Activated T-helper 2 cell treated with anti-CD3 and anti-CD28 coated beads, Interferon-gamma antibody, Interleukin-2, Interleukin-4, amounts not matched to agents 10 μg/mL and 5 μg/mL and 100 μg/mL, durations not matched to agents 14 hours and 24 hours and 36 hours (primary cell): ENCODE data around the gene LMAN2L. TPM values are rescaled to one million over a fixed set of nuclear protein-coding genes. Genes with fewer than 3 reads are reported as not detected.

Source experiments
- DNase-seq: peaks from one replicate; pipeline ENCODE4 v3.0.0; 2021; ENCODE audit warnings: low spot score
- H3K27ac Mint-ChIP-seq: one replicate; pipeline ENCODE4 v1.8.0; 2021; ENCODE audit warnings: mixed read lengths
- H3K27me3 Mint-ChIP-seq: one replicate; pipeline ENCODE4 v1.8.0; 2021; ENCODE audit warnings: low read depth, mixed read lengths
- H3K36me3 Mint-ChIP-seq: one replicate; pipeline ENCODE4 v1.8.0; 2021; ENCODE audit warnings: low read depth, mixed read lengths
- H3K4me1 Mint-ChIP-seq: one replicate; pipeline ENCODE4 v1.8.0; 2021; ENCODE audit warnings: low read depth, mixed read lengths
- H3K4me3 Mint-ChIP-seq: one replicate; pipeline ENCODE4 v1.8.0; 2021; ENCODE audit warnings: low read depth, mild to moderate bottlenecking, moderate library complexity, mixed read lengths
- H3K9me3 Mint-ChIP-seq: one replicate; pipeline ENCODE4 v1.8.0; 2021; ENCODE audit warnings: mixed read lengths
- intact Hi-C: fragments of 100-400 bp; cut with micrococcal nuclease; formaldehyde crosslinking; loops from one replicate; pipeline ENCODE4 v1.15.1; 2023
- total RNA-seq: library from RNA; stranded (reverse); gene quantifications from 2 replicates; pipeline ENCODE4 v1.2.3, GENCODE V29; 2022

The LMAN2L gene
- total RNA-seq, 1 donor from 2014 or later = 6.0 TPM

DNA sequence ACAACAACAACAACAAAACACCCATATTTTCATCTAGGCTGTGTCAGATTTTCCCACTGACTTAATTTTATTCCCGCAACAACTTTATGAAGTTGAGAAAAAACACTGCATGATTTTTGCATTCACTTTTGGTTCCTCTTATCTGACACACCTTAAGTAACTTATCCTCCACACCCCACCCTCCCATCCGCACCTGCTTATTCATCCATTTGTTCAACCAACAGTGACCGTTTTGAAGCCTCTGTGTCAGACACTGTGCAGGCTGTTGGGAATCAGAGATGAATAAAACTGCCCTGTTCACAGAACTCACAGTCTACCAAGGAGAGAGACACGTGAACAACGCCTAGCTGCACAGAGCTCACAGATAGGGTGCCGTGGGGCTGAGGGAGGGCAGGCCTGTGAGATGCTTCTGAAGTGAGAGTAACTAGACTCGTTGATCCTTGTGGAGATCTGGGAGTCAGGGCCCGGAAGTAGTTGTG, 28.3 kb upstream of the LMAN2L start:
- Mint-ChIP-seq H3K4me3 (no peak overlapping the region), H3K36me3 (peaks cover 5% of the 10 kb centered on the region), H3K27ac (no peak overlapping the region), H3K27me3 (no peaks in the 10 kb centered on the region), H3K4me1 (peaks cover 33% of the 10 kb centered on the region), H3K9me3 (no peaks in the 10 kb centered on the region)
- intact Hi-C loops = loop anchor here (10.0 kb wide), 1 partner anchor 233 kb away; the partner anchor contains the start of gene ARID5A
- no peak for DNase-seq

DNA sequence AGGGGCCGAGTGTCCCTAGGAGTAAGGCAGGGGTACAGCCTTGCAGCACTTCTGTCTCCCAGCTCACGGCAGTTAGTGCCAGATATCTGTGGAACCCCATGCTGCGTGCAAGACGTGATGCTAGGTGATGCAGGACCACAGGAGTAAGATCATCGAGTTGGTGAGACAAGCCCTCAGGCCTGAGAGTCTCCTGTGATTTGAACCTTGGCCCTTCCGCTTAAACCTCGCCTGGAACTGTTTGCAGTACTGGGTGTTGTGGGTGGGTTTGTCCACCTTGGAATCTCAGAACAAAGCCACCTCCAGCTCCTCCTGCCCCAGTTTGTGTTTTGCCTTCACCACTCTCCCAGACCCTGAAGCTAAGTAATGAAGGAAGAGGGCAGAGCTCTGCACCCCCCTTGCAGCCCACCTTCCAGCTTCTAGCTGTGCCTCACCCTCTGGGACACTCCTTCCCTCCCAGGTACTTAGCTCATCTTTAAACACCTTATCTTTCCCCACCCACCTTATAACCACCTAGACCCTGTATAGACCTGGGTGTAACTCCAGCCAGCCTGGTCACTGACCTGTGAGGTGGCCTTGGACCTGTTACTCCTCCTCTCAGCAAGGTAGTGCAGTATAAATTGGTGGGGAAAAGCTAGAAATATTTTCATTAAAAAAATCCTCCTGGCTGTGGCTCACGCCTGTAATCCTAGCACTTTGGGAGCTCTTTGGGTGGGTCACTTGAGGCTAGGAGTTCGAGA, 27.4 kb upstream of the LMAN2L start:
- H3K9me3 Mint-ChIP-seq = no peaks in the 10 kb centered on the region
- H3K36me3 Mint-ChIP-seq = peaks cover 5% of the 10 kb centered on the region
- DNase-seq = no peak
- H3K4me3 Mint-ChIP-seq = no peak overlapping the region
- peaks cover 33% of the 10 kb centered on the region for H3K4me1 Mint-ChIP-seq
- intact Hi-C loops = loop anchor here (10.0 kb wide), 1 partner anchor 233 kb away; the partner anchor contains the start of gene ARID5A
- no peak overlapping the region for H3K27ac Mint-ChIP-seq
- no peaks in the 10 kb centered on the region for H3K27me3 Mint-ChIP-seq

DNA sequence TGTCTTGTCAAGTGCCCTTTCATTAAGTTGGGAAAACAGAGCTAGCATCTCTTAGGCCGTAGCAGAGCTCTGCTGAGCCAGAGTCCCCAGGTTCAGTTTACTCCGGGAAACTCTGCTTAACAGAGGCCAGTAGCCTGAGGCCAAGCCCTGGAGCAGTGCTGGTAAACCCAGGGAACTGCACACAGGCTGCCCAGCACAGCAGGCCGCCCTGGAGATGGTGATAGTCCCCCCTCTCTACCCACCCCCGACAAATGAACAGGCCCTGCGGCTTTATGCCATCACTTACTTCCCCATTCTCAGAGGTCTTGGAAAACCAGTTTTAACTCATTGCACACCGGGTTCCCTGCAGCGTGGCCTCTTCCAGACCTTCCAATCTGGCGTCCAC, 24.4 kb upstream of the LMAN2L start:
- Mint-ChIP-seq H3K9me3 (no peaks in the 10 kb centered on the region), H3K36me3 (peaks cover 5% of the 10 kb centered on the region), H3K27ac (no peak overlapping the region), H3K4me3 (peak overlapping the region; percentile 65), H3K4me1 (peaks cover 54% of the 10 kb centered on the region), H3K27me3 (no peaks in the 10 kb centered on the region)
- intact Hi-C loops = loop anchor here (5.0 to 10.0 kb wide), 4 partner anchors 38 to 229 kb away; partner anchors contain the start of genes ARID5A and KANSL3
- DNase-seq = no peak

DNA sequence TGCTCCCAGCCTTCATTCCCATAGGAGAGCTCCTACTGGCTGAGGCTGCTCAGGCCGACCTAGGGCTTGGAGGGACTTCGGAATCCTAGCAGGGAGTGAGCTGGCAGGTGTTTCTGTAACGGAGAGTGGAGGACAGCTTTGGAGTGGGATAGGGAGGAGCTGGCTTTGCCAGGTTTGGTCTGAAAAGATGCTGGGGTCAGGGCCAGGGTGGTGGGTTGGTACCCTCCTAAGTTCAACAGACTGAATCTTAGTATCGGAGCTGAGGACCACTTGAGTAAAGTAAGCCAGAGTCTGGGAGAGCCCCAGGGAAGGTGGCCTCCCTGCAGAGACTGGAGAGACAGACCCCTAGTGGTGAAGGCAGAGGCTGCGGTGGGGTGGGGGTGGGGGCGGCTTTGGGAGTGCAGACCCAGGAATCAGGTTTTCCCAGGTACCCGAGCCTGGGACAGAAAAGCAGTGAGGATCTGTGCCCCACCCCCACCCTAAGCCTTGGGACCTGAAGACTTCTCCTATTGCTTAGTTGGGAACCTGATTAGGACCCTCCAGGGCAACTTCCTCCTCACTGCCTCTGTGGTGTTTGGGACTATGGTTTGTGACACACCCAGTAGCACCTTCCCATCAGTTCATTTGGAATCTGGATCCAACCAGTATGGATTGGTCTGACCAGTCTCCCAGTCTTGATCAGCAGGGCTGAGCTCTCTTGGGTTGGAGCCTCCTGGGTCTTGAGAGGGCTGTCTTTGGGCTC, 23.8 kb upstream of the LMAN2L start:
- no peaks in the 10 kb centered on the region for H3K9me3 Mint-ChIP-seq
- no peak overlapping the region for H3K27ac Mint-ChIP-seq
- H3K36me3 Mint-ChIP-seq = peaks cover 5% of the 10 kb centered on the region
- peaks cover 54% of the 10 kb centered on the region for H3K4me1 Mint-ChIP-seq
- peak overlapping the region; percentile 80 for H3K4me3 Mint-ChIP-seq
- intact Hi-C loops = loop anchor here (5.0 to 10.0 kb wide), 4 partner anchors 39 to 229 kb away; partner anchors contain the start of genes ARID5A and KANSL3
- no peak for DNase-seq
- no peaks in the 10 kb centered on the region for H3K27me3 Mint-ChIP-seq

DNA sequence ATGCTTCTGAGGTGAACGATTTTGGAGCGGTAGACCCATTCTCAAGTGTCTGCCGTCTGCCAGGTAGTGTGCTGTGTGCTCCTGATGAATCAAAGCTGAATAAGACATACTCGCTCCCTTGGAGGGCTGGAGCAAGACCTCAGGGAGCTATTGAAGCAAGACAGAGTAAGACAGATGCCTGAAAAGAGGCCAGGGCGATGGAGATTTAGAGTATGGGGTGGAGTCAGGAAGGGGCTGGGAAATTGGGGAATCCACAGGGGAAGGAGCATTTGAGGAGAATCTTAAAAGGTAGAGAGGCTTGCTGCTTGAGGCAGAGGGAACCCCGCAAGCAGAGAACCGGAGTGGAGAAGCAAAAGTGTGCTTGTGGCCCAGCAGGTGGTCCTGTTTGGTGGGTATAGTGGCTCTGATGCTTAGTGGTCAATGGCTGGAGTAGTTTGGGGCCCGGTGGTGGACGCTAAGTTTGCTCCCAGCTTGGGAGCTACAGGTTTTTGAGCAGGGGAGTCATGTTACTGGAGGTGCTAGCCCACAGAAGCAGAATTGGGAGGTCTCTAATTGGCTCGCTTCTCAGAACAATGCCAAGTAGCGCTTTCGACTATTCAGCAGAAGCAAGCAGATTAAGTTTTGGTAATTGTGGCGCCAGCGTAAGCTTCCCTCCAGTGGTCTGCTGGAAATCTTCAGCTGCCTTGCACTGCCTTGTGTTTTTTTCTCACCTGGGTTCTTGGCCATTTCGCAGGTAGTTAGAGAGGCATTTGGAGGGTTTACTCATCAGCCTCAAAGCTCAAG, 22.9 kb upstream of the LMAN2L start:
- Mint-ChIP-seq H3K9me3 (no peaks in the 10 kb centered on the region), H3K4me3 (peak overlapping the region; percentile 80), H3K36me3 (peaks cover 5% of the 10 kb centered on the region), H3K27me3 (no peaks in the 10 kb centered on the region), H3K27ac (no peak overlapping the region), H3K4me1 (peaks cover 49% of the 10 kb centered on the region)
- intact Hi-C loops = loop anchor here (5.0 to 10.0 kb wide), 4 partner anchors 40 to 228 kb away; partner anchors contain the start of genes ARID5A and KANSL3
- no peak for DNase-seq

DNA sequence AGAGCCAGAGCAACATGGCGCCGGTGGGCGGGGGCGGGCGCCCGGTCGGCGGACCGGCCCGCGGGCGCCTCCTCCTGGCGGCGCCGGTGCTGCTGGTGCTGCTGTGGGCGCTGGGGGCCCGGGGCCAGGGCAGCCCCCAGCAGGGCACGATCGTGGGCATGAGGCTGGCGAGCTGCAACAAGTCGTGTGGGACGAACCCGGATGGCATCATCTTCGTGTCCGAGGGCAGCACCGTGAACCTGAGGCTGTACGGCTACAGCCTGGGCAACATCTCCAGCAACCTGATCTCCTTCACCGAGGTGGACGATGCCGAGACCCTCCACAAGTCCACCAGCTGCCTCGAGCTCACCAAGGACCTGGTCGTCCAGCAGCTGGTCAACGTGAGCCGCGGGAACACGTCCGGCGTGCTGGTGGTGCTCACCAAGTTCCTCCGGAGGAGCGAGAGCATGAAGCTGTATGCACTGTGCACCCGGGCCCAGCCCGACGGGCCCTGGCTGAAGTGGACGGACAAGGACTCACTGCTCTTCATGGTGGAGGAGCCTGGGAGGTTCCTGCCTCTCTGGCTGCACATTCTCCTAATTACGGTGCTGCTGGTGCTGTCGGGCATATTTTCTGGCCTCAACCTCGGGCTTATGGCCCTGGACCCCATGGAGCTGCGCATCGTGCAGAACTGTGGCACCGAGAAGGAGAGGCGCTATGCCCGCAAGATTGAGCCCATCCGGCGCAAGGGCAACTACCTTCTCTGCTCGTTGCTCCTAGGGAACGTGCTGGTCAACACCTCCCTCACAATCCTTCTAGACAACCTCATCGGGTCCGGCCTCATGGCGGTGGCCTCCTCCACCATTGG, 21.3 kb upstream of the LMAN2L start:
- peaks cover 44% of the 10 kb centered on the region for H3K4me1 Mint-ChIP-seq
- H3K4me3 Mint-ChIP-seq = peak overlapping the region; percentile 80
- no peak for DNase-seq

DNA sequence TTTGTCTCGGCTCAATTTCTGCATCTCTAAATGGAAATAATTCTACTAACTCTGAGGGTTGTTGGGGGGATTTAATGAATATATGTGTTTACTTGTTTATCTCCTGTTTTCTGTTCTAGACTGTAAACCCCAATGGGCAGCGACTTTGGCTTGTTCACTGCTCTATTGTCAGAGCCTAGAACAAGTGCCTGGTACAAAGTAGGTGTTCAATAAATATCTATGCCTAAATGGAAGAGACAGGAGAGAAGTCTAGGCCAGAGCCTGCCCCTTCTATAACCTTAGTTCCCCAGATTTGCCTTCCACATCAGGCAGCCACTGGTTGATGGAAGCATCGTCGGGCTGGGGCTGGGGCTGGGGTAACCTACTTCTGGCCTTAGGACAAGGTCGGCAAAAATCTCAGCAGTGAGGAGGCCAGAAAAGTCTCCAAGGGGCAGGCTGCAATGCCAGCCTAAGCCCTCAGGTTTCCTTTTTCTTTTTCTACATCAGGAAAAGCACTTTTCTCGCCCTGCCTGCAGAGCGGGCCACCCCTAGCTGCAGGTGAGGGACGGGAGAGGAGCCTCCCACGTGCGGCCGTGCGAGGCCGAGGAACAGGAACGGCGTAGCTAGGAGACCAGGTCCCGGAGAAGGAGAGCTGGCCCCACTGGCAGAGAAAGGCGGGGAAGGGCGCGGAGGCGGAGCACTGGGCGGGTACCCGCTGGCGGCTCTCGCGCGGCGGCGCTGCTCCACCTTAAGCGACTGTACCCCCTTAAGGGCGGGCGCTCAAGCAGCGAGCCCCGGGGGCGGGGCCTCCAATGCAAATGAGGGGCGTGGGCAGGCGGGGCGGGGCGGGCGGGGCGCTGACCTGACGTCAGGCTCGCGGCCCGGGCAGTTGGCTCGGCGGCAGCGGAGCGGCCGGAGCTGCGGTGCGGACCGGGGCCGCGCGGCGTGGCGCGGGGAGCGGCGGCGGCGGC, 20.4 kb upstream of the LMAN2L start, which contains the start of gene CNNM4:
Gene CNNM4, plus strand, starts transcription at position 867 of the 950 bp plus-strand sequence. CDS start 98 bp downstream, outside the sequence.
- intact Hi-C loops = loop anchor here (1.0 to 10.0 kb wide), 7 partner anchors 20 to 226 kb away; partner anchors contain the start of genes ARID5A, CNNM3, KANSL3 and LMAN2L
- DNase-seq = peak; percentile 88
- H3K4me3 Mint-ChIP-seq = peak within 1 kb of the TSS; percentile 80
- H3K27ac Mint-ChIP-seq = peak within 1 kb of the TSS; percentile 79
- H3K4me1 Mint-ChIP-seq = peaks cover 44% of the 10 kb centered on the region
- no peaks in the 10 kb centered on the region for H3K27me3 Mint-ChIP-seq
- no peaks in the 10 kb centered on the region for H3K36me3 Mint-ChIP-seq
- no peaks in the 10 kb centered on the region for H3K9me3 Mint-ChIP-seq

More for the DNA sequence above, 21.3 kb upstream of the LMAN2L start:
- peak overlapping the region; percentile 79 for H3K27ac Mint-ChIP-seq
- H3K27me3 Mint-ChIP-seq = no peaks in the 10 kb centered on the region
- no peaks in the 10 kb centered on the region for H3K9me3 Mint-ChIP-seq
- peaks cover 2% of the 10 kb centered on the region for H3K36me3 Mint-ChIP-seq
- intact Hi-C loops = loop anchor here (1.0 to 10.0 kb wide), 7 partner anchors 21 to 226 kb away; partner anchors contain the start of genes ARID5A, CNNM3, KANSL3 and LMAN2L

DNA sequence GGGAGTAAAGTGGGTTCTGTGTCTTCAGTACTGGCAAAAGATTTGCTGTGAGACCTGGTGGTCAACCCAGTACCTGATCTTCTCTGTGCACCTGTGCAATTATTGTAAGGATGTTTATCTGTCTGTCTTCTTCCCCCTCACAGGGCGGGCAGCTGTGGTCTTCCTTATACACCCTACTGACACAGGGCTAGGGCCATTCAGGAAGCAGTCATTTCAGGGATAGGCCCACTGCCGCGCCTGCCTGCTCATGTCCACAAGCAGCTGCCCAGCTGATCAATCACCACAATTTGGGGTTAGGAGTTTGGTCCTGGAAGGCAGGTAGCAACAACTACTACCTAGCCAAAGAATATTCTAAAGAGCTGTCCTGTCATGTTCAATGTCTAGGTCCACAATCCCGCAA, 19.7 kb upstream of the LMAN2L start:
- no peak for DNase-seq
- Mint-ChIP-seq H3K27me3 (no peaks in the 10 kb centered on the region), H3K4me1 (peaks cover 44% of the 10 kb centered on the region), H3K27ac (no peak overlapping the region), H3K36me3 (no peaks in the 10 kb centered on the region), H3K4me3 (peak overlapping the region; percentile 72), H3K9me3 (no peaks in the 10 kb centered on the region)
- intact Hi-C loops = no loop called here

DNA sequence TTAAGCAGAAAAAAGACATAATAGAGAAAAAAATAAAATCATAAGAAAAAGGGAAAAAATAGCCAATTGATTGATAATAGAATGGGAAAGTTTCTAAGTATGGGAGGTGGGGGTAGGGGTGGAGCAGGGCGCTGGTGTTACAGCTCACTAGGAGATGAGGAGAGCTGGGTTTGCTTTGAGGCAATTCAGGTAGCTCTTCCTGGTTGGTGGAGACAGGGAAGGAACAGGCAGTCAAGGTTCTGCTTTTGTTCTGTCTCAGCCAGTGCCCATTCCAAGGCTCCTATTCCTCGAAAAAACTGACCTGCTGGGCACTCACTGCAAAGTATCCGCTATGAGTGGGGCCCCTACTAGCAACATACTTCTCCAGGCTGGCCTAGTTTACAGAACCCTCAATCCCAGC, 19.1 kb upstream of the LMAN2L start:
- no peaks in the 10 kb centered on the region for H3K27me3 Mint-ChIP-seq
- no peak overlapping the region for H3K27ac Mint-ChIP-seq
- H3K9me3 Mint-ChIP-seq = no peaks in the 10 kb centered on the region
- peaks cover 39% of the 10 kb centered on the region for H3K4me1 Mint-ChIP-seq
- intact Hi-C loops = no loop called here
- H3K36me3 Mint-ChIP-seq = no peaks in the 10 kb centered on the region
- no peak for DNase-seq
- no peak overlapping the region for H3K4me3 Mint-ChIP-seq

DNA sequence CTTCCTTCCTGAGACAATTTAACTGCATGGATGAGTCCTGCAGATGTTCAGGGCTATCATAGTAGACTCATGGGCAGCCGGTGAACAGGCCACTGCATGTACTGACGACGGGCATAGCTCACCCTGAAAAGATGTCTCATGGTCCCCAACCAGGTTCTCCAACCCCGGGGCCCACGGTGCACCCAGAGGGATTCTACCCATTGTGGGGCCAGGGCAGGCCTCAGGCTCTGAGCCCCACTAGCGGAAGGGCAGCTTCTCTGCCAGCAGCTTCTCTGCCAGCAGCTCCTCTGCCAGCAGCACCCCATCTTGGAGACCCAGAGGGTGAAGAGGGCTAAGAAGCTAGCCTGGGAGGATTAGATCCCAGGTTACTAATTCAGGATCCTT, 17.6 kb upstream of the LMAN2L start:
- Mint-ChIP-seq H3K27ac (no peak overlapping the region), H3K27me3 (no peaks in the 10 kb centered on the region), H3K4me1 (peaks cover 27% of the 10 kb centered on the region), H3K9me3 (no peaks in the 10 kb centered on the region), H3K4me3 (no peak overlapping the region), H3K36me3 (no peaks in the 10 kb centered on the region)
- intact Hi-C loops = no loop called here
- DNase-seq = no peak
